Coronary artery (tissue), 2 donors: ENCODE data around the gene IRX3.
A peak's percentile ranks its signal among the peaks of the same experiment; 100 is the strongest.

Experiments
- DNase-seq: peaks from one replicate; pipeline ENCODE4 v3.0.0-alpha.2; 2017; ENCODE audit warnings: low spot score
- H3K27ac ChIP-seq, 2 donors: fragments of 200-600 bp; sonication (generic); one replicate each; pipeline ENCODE4 v1.5.1; 2016 to 2019
- H3K4me3 ChIP-seq: fragments of 200-600 bp; sonication (generic); 2 replicates; pipeline ENCODE4 v1.5.1; 2016; ENCODE audit warnings: mild to moderate bottlenecking, moderate library complexity
- TF ChIP-seq, protein P1 (sequence below): fragments of 200-600 bp; sonication (generic); IDR thresholded peaks from one replicate; pipeline ENCODE4 v1.5.1; 2019; ENCODE audit warnings: antibody characterized with exemption

Gene IRX3

DNA sequence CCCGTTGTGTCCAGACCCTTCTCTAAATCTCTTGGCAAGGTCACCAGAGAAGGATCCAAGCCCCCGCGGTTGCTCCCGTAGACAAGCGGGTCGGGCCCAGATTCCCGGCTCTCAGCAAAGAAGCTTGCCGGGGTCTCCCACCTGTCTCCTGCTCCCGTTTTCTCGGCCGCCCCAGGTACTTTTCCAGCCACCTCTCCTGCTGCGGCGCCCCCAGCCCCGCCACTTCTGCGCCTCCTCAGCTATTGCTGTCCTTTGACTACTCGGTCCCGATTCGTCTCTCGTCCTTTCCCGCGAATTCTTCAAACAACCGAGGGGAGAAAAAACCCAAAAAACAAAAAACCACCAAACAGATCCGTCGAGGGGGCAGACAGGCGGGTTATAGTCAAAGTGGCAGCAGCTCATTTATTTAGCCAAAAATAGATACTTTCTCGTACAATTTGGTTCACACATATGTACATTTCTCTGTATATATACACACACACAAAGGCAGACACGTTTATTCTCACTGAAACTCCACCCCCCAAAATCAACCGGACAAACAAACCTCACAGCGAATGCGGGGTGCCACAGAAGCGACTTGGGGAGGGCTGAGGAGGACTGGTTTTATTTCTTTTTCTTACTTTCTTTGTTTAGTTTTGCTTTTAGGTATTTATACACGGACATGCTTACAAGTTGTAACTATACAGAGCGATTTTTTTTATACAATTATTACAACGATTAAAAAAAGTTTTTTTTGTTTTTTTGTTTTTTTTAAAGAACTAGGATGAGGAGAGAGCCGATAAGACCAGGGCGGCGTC, 3.5 kb downstream of the IRX3 start:
- no peak overlapping the region for H3K4me3 ChIP-seq
- no peak for DNase-seq
- TF ChIP-seq, protein P1, sequence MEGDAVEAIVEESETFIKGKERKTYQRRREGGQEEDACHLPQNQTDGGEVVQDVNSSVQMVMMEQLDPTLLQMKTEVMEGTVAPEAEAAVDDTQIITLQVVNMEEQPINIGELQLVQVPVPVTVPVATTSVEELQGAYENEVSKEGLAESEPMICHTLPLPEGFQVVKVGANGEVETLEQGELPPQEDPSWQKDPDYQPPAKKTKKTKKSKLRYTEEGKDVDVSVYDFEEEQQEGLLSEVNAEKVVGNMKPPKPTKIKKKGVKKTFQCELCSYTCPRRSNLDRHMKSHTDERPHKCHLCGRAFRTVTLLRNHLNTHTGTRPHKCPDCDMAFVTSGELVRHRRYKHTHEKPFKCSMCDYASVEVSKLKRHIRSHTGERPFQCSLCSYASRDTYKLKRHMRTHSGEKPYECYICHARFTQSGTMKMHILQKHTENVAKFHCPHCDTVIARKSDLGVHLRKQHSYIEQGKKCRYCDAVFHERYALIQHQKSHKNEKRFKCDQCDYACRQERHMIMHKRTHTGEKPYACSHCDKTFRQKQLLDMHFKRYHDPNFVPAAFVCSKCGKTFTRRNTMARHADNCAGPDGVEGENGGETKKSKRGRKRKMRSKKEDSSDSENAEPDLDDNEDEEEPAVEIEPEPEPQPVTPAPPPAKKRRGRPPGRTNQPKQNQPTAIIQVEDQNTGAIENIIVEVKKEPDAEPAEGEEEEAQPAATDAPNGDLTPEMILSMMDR = no peak

GRCh38 chr16:54282202-54282927, 4.2 kb downstream of the IRX3 start:
- TF ChIP-seq, protein P1 = no peak
- H3K27ac ChIP-seq = no peak overlapping the region
- no peak overlapping the region for H3K4me3 ChIP-seq
- DNase-seq = no peak

More for the DNA sequence above, 3.5 kb downstream of the IRX3 start:
- no peak overlapping the region for H3K27ac ChIP-seq

DNA sequence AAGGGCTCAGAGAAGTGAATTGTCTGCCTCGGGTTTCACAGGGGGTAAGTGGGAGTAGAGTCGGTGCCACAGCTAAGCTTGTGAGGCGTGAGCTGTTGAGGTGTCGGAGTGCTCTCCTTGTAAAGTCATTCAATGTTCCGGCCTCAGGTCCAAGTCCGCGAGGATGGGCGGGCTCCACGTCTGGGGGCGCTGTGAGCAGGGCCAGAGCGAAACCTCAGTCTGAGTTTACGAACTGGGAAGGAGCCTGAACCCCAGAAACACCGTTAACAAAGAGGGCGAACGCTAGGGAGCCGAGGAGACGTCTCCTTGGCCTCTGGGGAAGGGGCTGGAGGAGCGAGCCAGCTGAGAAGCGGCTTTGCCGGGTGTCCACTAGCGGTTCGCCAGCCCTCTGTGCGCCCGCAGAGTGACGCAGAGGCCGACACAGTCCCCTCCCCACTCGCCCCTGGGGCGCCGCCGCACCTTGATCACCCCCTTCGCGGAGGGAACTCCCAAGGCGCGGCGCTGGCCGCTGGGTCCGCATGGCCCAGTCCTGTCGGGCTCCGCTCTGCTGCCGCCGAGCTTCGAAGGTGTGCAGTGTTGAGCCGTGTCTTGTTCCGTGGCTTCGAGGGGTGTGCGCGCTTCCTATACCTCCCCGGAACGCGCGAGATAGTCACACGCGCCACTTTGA, 4.9 kb downstream of the IRX3 start:
- Histone ChIP-seq H3K4me3 (no peak overlapping the region), H3K27ac (no peak overlapping the region)
- TF ChIP-seq, protein P1 = no peak
- DNase-seq = no peak

- Histone ChIP-seq H3K27ac (no peak overlapping the region), H3K4me3 (no peak overlapping the region)
- no peak for DNase-seq
- TF ChIP-seq, protein P1 = no peak
These were observed 5.8 kb downstream of the IRX3 start for GRCh38 chr16:54280751-54281150.

- DNase-seq = no peak
These were observed 8.5 kb downstream of the IRX3 start for GRCh38 chr16:54277845-54278703.

DNA sequence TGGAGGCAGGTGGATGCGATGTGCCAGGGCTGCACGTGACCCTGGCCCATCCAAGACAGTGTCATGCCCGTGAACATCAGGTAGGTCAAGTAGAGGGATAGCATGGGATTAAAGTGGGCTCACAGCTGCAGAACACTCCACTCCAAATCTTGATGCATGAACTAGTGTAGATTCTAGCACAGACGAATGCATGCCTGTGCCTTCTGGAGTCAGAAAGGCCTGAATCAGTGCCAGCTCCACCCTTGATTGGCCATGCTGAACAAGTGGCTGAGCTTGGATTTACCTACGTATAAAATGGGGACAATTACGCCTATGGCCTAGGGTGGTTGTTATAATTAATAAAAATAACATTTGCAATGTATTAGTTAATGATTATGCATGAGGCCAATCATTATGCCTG, 10.6 kb downstream of the IRX3 start:
- DNase-seq = peak; percentile 11
- TF ChIP-seq, protein P1 = no peak

More at GRCh38 chr16:54277845-54278703, 8.5 kb downstream of the IRX3 start:
- H3K4me3 ChIP-seq = no peak overlapping the region
- TF ChIP-seq, protein P1 = no peak
- H3K27ac ChIP-seq = no peak overlapping the region

More for the DNA sequence above, 10.6 kb downstream of the IRX3 start:
- H3K27ac ChIP-seq = no peak overlapping the region
- no peak overlapping the region for H3K4me3 ChIP-seq
